Measurements from ENCODE around the gene CRX. TPM values are rescaled to one million over a fixed set of nuclear protein-coding genes. Genes with fewer than 3 reads are reported as not detected.

Gene CRX
- total and polyA plus RNA-seq, 2 of the 13 experiments (the other 11 are each of a cell fraction or from before 2014, with no cell fraction given): not detected

- TF ChIP-seq ATF7 (IDR thresholded peaks at IDR 0.05): peak; percentile 90
- no peak for TF ChIP-seq ATF7 (CRISPR knock-in tag; IDR thresholded peaks at IDR 0.05)
- TF ChIP-seq DMAP1 (CRISPR knock-in tag; IDR thresholded peaks at IDR 0.05): peak; percentile 78
- TF ChIP-seq HNRNPLL (IDR thresholded peaks at IDR 0.05; ENCODE audit: low read depth, low read length, poor library complexity, severe bottlenecking): peak; percentile 94
- no peak for TF ChIP-seq RELA (CRISPR knock-in tag; IDR thresholded peaks at IDR 0.05)
- TF ChIP-seq NFRKB (IDR thresholded peaks at IDR 0.05): no peak
- TF ChIP-seq ARID3A (IDR thresholded peaks at IDR 0.05; ENCODE audit: low read depth, low read length): no peak
- TF ChIP-seq REST (IDR thresholded peaks at IDR 0.05; ENCODE audit: borderline replicate concordance in 1 of 2, low read depth in 1 of 2, low read length in 2 of 2): peak in 1 of 2 experiments; percentile 61; a peak in 1 of 4 replicates
- peak; percentile 62; the same call in 1 of the 2 replicates for TF ChIP-seq ZNF138 (CRISPR knock-in tag; IDR thresholded peaks at IDR 0.05; ENCODE audit: low read depth)
- TF ChIP-seq ZNF496 (CRISPR knock-in tag; IDR thresholded peaks at IDR 0.05; ENCODE audit: insufficient replicate concordance): no peak
- TF ChIP-seq JARID2 (CRISPR knock-in tag; IDR thresholded peaks at IDR 0.05; ENCODE audit: insufficient replicate concordance): no peak
- TF ChIP-seq PBX3 (CRISPR knock-in tag; IDR thresholded peaks at IDR 0.05; ENCODE audit: borderline replicate concordance): peak; percentile 37; the same call in 1 of the 2 replicates
- no peak; the same call in 1 of the 2 replicates for TF ChIP-seq ZNF235 (CRISPR knock-in tag; IDR thresholded peaks at IDR 0.05; ENCODE audit: borderline replicate concordance)
- TF ChIP-seq ZNF674 (CRISPR knock-in tag; IDR thresholded peaks at IDR 0.05; ENCODE audit: low read depth): no peak
- TF ChIP-seq LCORL (IDR thresholded peaks at IDR 0.05): no peak
- TF ChIP-seq LCORL (CRISPR knock-in tag; IDR thresholded peaks at IDR 0.05): peak; percentile 67
- TF ChIP-seq MBNL3 (CRISPR knock-in tag; conservative IDR thresholded peaks at IDR 0.05): no peak
- TF ChIP-seq FOXP1 (IDR thresholded peaks at IDR 0.05): no peak
- no peak for TF ChIP-seq FOXP1 (CRISPR knock-in tag; IDR thresholded peaks at IDR 0.05)
- TF ChIP-seq STAT6 (CRISPR knock-in tag; IDR thresholded peaks at IDR 0.05; ENCODE audit: borderline replicate concordance): peak; percentile 28; the same call in 1 of the 2 replicates
- no peak for TF ChIP-seq KLF13 (CRISPR knock-in tag; IDR thresholded peaks at IDR 0.05)
These were observed 43.4 kb upstream of the CRX start, which contains the start of gene SELENOW (continued) for GRCh38 chr19:47778049-47778953.

All from HepG2 (cell line).